ENCODE measurements around the gene CWC15.
A peak's percentile ranks its signal among the peaks of the same experiment; 100 is the strongest.
"Not testable (repeated sequence)": the region's sequence is repeated elsewhere in the genome, so short reads cannot be mapped to it uniquely, and the experiment has no call there.

Gene CWC15

DNA sequence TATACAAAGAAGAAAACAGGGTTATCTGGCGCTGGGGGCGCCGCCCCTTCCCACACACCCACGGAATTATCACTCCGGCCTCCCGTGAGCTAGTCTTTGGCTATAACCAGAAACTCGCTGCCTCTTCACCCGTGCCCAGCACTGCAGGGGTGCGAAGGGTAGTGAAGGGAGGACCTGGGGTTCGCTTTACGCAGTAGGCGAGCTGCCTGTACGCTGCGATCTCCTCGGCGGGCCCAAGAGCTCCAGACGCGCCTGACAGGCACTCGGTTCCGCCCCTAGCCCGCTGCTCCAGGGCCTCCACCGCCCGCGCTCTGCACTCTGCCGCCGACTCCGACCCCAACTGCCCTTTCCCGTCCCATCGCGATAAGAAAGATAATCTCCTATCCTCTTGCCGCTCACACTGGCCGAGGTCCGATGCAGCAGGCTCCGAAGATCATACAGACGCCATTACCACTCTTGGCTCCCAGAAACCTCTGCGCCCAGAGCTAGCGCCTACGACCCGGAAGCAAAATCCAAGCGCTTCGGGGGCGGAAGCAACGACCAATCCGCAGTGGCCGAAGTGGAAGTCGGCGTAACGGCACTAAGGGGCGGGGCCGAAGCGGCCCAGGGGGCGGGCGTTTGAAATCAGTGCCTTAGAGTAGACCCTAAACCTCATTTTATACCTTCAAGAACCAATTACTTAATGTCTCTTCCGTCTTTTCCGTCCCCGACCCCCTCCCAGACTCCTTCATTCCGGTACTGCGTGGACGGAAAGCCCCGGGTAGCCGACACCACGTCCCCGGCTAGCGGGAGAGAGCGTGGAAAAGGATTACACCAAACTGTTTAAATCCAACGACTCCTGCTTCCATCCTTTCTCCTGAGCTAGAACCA is at the start of gene CWC15, which contains the start of gene KDM4D:
Gene CWC15 (minus strand): TSS at position 458 of the 870 bp plus-strand sequence. CDS start 1,371 bp downstream, outside the sequence.
Gene KDM4D (plus strand): TSS at position 611 of the 870 bp plus-strand sequence. CDS start 23,664 bp downstream, outside the sequence.
- TF ChIP-seq, protein P1, sequence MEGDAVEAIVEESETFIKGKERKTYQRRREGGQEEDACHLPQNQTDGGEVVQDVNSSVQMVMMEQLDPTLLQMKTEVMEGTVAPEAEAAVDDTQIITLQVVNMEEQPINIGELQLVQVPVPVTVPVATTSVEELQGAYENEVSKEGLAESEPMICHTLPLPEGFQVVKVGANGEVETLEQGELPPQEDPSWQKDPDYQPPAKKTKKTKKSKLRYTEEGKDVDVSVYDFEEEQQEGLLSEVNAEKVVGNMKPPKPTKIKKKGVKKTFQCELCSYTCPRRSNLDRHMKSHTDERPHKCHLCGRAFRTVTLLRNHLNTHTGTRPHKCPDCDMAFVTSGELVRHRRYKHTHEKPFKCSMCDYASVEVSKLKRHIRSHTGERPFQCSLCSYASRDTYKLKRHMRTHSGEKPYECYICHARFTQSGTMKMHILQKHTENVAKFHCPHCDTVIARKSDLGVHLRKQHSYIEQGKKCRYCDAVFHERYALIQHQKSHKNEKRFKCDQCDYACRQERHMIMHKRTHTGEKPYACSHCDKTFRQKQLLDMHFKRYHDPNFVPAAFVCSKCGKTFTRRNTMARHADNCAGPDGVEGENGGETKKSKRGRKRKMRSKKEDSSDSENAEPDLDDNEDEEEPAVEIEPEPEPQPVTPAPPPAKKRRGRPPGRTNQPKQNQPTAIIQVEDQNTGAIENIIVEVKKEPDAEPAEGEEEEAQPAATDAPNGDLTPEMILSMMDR (IDR thresholded peaks at IDR 0.05) = no peak

DNA sequence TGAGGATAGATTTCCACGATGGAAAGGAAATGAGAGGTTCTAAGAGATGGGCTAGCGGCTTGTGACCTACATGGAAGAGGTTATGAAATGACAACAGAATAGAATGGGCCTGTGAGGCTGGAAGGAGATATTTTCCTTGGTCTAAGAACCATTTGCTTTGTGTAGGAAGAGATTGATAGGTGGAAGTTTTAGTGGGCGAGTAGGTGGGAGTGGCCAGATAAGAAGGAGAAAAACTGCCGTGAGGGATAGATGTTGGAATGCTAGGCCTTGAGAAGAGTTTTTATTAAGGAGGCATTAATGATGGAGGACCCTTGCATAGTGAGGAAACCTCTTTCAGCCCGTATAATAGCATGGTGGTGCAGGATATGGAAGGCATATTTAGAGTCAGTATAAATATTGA is 48.1 kb upstream of the CWC15 start:
- not testable (repeated sequence) for DNase-seq (ENCODE audit: low spot score); H3K27ac ChIP-seq; H3K4me3 ChIP-seq

More for the DNA sequence above, at the start of gene CWC15, which contains the start of gene KDM4D:
- Histone ChIP-seq H3K27ac (peak within 1 kb of the TSS; percentile 73 to 82), H3K4me3 (peak within 1 kb of the TSS; percentile 86)
- peak; percentile 96 for DNase-seq (ENCODE audit: low spot score)

DNA sequence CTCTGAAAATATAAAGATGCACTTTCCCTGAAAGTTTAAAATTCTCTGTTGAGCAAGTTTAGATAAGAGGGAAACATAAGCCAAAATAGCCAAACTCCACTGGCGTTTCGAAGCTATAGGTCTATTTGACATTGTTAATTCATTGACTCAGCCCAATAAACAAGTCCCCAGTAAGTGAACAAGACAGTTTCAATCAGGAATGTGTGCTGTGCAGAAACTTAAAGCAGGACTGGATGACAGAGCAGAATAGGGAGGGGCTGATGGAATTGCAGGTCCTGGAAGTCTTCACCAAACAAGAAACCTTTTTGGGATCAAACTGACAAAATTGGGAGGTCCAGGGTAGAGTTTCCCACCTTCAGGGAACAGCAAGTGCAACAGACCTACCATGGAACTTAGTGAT is 42.8 kb upstream of the CWC15 start:
- TF ChIP-seq, protein P1 (IDR thresholded peaks at IDR 0.05) = no peak
- no peak for DNase-seq (ENCODE audit: low spot score)
- Histone ChIP-seq H3K27ac (no peak overlapping the region), H3K4me3 (no peak overlapping the region)

DNA sequence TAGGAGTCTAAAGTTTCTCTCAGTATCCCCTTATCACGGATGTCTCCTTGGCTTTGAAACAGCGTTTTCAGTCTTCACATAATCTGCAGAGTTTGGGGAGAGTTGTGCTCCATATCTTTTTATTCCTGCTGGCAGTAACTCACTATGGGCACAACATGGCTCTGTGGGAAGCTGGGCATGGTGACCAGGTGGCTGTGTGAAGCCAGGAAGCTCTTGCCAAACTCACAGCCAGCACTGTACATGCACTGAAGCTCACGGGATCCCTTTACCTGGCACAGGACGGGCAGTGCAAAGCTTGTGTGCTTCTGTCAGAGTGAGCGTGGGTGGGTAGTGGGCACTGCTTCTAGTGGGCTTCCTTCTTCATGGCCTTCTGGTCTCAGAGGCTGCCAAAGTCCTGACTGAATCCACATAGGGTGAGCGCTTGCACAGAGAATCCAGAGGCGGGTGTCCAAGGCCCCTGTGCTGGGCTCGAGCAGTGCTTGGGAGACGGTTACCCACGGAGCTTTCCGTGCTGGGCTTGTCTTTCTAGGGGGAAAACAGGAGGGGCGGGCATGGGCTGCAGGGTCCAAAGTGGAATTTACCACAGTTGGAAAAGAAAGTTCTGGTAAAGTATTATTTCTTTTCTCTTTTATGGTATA is 40.9 kb upstream of the CWC15 start:
- no peak for DNase-seq (ENCODE audit: low spot score)
- TF ChIP-seq, protein P1 (IDR thresholded peaks at IDR 0.05) = no peak
- Histone ChIP-seq H3K4me3 (no peak overlapping the region), H3K27ac (no peak overlapping the region)

DNA sequence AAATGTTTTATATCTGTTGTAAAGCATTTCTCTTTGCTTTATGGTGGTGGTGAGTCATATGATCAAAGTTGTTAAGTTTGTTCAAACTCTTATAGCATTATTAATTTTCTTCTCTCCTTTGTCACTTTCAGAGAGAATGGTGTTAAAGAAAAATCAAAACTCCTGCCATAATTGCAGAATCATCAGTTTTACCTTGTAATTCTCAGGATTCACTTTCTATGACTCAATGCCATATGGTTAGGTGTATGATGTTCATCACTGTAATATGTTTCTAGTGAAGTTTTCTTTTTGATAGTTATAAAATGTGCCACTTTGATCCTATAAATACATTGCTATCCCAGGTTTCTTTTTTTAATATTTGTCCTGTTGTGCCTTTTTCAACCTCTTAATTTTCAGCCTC is 38.0 kb upstream of the CWC15 start:
- TF ChIP-seq, protein P1 (IDR thresholded peaks at IDR 0.05) = no peak
- DNase-seq (ENCODE audit: low spot score) = no peak
- H3K4me3 ChIP-seq = no peak overlapping the region
- no peak overlapping the region for H3K27ac ChIP-seq

DNA sequence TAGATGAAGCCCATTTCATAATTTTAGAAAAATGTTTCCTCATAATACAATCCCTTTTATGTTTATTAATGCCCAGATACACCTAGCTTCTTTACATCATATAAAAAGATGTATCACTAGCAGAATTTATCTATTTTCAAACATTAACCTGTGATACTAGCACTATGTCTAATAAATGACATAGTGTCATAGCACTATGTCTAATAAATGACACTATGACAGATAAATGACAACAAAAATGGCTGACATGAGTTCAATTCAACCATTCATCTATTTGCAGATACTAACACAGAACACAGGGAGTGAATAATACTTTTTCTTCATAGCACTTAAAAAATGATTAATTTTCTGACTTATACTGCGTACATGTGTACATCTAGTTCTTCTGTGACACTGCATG is 32.3 kb upstream of the CWC15 start:
- Histone ChIP-seq H3K4me3 (no peak overlapping the region), H3K27ac (no peak overlapping the region)
- TF ChIP-seq, protein P1 (IDR thresholded peaks at IDR 0.05) = no peak
- DNase-seq (ENCODE audit: low spot score) = no peak

DNA sequence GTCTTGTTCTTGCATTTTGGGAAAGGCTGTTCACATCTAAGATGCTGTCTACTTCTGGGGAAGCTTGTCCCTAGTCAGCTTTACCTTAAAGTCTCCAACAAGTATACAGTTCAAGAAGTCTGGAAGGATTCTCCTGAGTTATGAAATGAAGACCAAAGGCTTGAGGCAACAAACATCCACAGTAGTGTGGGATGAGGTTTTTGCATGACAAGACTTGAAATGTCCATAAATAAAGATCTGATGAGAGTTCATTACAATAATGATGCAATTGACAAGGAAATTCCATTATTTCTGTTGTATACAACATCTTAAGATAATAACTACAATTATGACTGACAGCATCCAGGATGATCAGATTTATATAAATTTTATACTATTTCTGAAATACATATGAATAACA is 30.4 kb upstream of the CWC15 start:
- TF ChIP-seq, protein P1 (IDR thresholded peaks at IDR 0.05) = no peak
- no peak overlapping the region for H3K4me3 ChIP-seq

More for the DNA sequence above, 30.4 kb upstream of the CWC15 start:
- H3K27ac ChIP-seq = no peak overlapping the region
- DNase-seq (ENCODE audit: low spot score) = no peak
